ENCODE results near the gene MISP. TPM values are rescaled to one million over a fixed set of nuclear protein-coding genes. Genes with fewer than 3 reads are reported as not detected.

The MISP gene
- total and polyA plus RNA-seq, 9 of the 15 experiments (the other 6 are each of a cell fraction or from before 2014, with no cell fraction given) = 0.04 to 0.29 (median 0.05) TPM; not detected in 5

- TF ChIP-seq ZNF639 (CRISPR knock-in tag; conservative IDR thresholded peaks at IDR 0.05 in 1 of 2, IDR thresholded peaks at IDR 0.05 in 1 of 2) (no peak), RBFOX2 (IDR thresholded peaks at IDR 0.05; ENCODE audit: low read depth, low read length) (peak; percentile 74), ZNF3 (CRISPR knock-in tag; IDR thresholded peaks at IDR 0.05) (no peak), ARID3A (IDR thresholded peaks at IDR 0.05; ENCODE audit: borderline replicate concordance, low read depth, low read length) (no peak), TEAD4 (IDR thresholded peaks at IDR 0.05; ENCODE audit: low read length) (no peak), TEAD4 (CRISPR knock-in tag; IDR thresholded peaks at IDR 0.05; ENCODE audit: borderline replicate concordance) (no peak), BCOR (IDR thresholded peaks at IDR 0.05) (peak; percentile 88), ZBTB7A (IDR thresholded peaks at IDR 0.05; ENCODE audit: borderline replicate concordance, control insufficient read depth, low read depth, low read length) (peak; percentile 47; the same call in 1 of the 2 replicates), PREB (CRISPR knock-in tag; IDR thresholded peaks at IDR 0.05) (no peak), ELF4 (CRISPR knock-in tag; IDR thresholded peaks at IDR 0.05) (no peak), RERE (CRISPR knock-in tag; IDR thresholded peaks at IDR 0.05; ENCODE audit: borderline replicate concordance) (no peak)
- TF ChIP-seq, protein P1, sequence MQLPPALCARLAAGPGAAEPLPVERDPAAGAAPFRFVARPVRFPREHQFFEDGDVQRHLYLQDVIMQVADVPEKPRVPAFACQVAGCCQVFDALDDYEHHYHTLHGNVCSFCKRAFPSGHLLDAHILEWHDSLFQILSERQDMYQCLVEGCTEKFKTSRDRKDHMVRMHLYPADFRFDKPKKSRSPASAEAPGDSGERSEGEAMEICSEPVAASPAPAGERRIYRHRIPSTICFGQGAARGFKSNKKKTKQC (CRISPR knock-in tag; IDR thresholded peaks at IDR 0.05) = 0 out of 2 replicates have a peak, but pooled peaks have one; percentile 14
Measured at GRCh38 chr19:795691-796581, 45.0 kb downstream of the MISP start (continued).
